HuH-7 (cell line): Measurements from ENCODE around the gene TPM3.
"Not testable (repeated sequence)": the region's sequence is repeated elsewhere in the genome, so short reads cannot be mapped to it uniquely, and the experiment has no call there.

ENCODE experiments used
- DNase-seq: peaks from one replicate; pipeline ENCODE4 v3.0.0; 2011; ENCODE audit warnings: low spot score

TPM3 gene

GRCh38 chr1:154191990-154192461 lies at the start of gene TPM3:
TPM3 (minus strand) TSS chr1:154192100; CDS start chr1:154192018, 82 bp downstream.
- no peak for DNase-seq

DNA sequence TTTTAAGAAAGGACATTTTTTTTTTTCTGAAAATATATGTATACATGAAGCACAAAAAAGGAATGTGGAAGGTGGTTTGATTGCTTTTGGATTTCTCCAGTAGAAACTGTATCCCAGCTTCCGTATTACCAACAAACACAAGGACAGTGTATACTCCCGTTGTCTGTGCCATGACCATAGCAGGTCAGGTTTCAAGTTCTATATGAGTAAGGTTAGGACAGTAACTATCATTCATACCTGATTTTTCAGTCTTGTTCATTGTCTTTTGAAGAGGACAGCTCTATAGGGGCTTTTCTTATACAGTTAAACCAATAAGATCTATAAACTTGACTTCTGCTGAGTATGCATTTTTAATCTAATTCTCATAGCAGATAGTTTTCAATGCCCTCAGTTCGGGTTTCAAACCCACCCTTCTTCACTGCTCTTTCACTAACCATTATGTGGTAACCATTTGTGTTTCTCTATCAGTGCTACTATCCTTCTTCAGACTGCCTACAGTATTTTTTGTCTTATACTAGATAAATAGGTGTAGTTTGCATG lies 48.5 kb upstream of the TPM3 start:
- no peak for DNase-seq

- no peak for DNase-seq
These were observed 47.6 kb upstream of the TPM3 start for GRCh38 chr1:154239491-154239890.

GRCh38 chr1:154237880-154238506 lies 46.1 kb upstream of the TPM3 start:
- no peak for DNase-seq

DNA sequence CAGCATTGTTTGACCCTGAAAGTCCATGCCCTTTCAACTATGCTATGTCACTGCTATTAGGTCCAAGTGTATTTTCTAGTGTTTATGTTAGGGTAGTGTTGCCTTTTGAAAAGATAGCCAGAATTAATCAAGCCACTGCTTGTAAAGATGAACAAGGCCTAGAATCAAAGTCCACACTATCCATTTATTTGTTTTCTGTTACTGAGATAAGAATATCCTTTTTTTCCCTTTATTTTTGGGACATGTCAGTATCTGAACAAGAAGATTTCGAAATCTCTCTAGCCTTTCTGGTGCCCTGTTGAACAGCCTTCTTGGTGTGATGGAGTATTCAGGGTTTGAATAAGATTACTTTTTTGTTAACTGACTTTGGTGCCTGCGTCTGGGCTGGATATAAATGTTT lies 45.5 kb upstream of the TPM3 start:
- DNase-seq: peak; percentile 30

GRCh38 chr1:154236855-154237254 lies 45.0 kb upstream of the TPM3 start:
- DNase-seq: no peak

DNA sequence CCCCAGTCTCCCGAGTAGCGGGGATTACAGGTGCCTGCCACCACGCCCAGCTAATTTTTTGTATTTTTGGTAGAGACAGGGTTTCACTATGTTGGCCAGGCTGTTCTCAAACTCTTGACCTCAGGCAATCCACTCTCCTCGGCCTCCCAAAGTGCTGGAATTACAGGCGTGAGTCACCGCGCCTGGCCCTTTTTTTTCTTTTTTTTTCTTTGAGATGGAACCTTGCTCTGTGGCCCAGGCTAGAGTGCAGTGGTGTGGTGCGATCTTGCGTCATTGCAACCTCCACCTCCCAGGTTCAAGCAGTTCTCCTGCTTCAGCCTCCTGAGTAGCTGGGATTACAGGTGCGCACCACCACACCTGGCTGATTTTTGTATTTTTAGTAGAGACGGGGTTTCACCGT lies 41.2 kb upstream of the TPM3 start:
- not testable (repeated sequence) for DNase-seq

DNA sequence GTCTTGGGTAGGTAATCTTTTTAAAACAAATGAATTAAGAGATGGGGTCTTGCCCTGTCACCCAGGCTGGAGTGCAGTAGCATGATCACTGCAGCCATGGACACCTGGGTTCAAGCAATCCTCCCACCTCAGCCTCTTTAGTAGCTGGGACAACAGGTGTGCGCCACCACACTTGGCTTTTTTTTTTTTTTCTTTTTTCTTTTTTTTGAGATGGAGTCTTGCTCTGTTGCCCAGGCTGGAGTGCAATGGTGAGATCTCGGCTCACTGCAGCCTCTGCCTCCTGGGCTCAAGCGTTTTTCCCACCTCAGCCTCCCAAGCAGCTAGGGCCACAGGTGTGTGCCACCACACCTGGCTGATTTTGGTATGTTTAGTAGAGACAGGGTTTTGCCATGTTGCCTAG lies 39.2 kb upstream of the TPM3 start:
- not testable (repeated sequence) for DNase-seq

- no peak for DNase-seq
These were observed 33.5 kb upstream of the TPM3 start for GRCh38 chr1:154225370-154225769.

DNA sequence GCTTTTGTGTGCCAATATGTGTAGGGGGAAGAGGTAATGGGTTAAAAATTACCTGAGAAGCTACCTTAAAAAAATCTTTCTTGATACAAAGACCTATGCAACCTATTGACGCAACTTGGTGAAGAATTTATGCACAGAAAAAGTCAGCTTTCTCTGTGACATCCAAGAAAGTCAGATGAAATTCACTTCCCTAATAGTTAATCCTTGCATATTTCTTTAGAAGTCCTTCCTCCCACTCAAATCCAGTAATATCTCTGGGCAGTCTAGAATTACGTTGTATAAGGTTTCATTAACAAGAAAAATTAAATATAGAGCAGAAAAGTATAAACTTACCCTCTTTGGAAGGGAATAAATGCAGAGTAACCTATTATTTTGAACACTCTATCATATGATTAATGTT lies 31.7 kb upstream of the TPM3 start:
- DNase-seq: no peak

- no peak for DNase-seq
These were observed 31.0 kb upstream of the TPM3 start for GRCh38 chr1:154222918-154223317.

- DNase-seq: no peak
These were observed 30.6 kb upstream of the TPM3 start for GRCh38 chr1:154222518-154222917.

- DNase-seq: peak; percentile 23
These were observed 29.5 kb upstream of the TPM3 start for GRCh38 chr1:154221278-154222001.

- DNase-seq: no peak
These were observed 29.0 kb upstream of the TPM3 start for GRCh38 chr1:154220970-154221277.

- DNase-seq: peak; percentile 89
These were observed 28.4 kb upstream of the TPM3 start, which contains the start of gene UBAP2L for GRCh38 chr1:154220071-154220969. UBAP2L (plus strand) TSS chr1:154220955; CDS start chr1:154225124, 4,169 bp downstream.

DNA sequence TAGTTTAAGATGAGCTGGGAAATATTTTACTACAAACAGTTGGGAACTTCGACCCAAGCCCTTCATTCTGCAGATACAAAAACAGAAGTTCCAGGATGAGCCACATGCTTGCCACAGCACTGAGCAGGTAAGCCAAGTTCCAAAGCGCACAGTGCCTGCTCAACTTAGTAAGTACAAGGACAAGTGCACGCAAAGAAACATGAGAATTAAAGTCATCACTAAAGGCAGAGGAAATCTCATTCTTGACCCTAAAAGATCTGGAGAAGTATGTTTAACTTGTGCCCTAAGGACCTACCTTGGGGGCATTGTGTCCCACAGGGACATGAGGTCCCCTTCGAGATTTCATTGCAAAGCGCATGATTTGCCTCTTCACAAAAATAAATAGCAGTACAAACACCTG lies 27.6 kb upstream of the TPM3 start:
- DNase-seq: no peak

DNA sequence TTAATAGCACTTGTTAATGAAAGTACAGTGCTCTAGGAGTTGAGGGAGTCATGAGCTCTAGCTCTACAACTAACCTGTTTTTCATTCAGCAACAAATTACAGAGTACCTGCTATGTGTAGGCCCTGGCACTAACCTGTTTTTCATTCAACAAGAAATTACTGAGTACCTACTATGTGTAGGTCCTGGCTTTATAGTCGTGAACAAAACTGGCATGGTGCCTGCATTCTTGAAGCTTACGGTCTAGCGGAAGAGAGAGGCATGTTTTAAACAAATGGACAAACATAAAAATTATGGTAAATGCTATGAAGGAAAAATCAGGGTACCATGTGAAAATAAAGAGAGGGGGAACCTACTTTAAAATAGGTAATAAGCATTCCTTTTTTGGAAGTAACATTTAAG lies 26.6 kb upstream of the TPM3 start:
- DNase-seq: no peak

DNA sequence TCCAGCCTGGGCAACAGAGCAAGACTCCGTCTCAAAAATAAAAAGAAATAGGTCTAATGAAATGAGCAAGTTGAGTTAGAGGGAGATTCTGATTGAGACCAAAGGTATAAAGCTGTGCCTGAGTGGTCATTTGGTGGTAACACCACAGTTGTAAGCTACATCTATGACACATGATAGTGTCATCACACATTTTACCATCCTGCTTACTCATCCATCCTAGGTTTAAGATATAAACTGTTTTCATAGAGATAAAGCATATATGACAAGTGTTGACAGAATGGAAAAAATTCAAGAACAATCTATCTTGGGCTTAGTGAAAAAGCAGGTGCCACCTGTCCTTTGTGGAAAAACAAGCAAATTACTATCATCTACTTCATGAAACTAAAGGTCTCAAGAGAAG lies 21.4 kb upstream of the TPM3 start:
- no peak for DNase-seq

DNA sequence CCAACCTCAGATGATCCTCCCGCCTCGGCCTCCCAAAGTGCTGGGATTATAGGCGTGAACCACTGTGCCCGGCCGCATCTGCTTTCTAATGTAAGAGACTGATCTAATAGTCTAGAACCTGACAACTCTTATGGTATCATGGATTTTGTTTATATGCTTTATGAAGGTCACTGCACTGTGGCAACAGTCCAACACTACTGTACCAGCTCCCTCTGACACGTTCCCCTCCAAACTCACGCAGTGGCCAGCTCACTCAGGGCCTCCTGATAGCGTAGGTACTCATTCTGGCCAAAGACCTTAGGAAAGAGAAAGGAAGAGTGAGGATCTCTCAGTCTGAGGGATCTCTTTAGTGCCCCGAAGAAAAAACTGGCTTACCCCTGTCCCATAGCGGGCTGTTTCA lies 20.2 kb upstream of the TPM3 start:
- no peak for DNase-seq

GRCh38 chr1:154208677-154209388 lies 16.9 kb upstream of the TPM3 start:
- no peak for DNase-seq

- no peak for DNase-seq
These were observed 15.4 kb upstream of the TPM3 start for GRCh38 chr1:154207262-154207661.

- DNase-seq: no peak
These were observed 14.3 kb upstream of the TPM3 start, which contains the start of gene CFAP141 for GRCh38 chr1:154206196-154206595. CFAP141 (minus strand) TSS chr1:154206333; CDS start chr1:154206307, 26 bp downstream.
